HepG2 (cell line): ENCODE measurements around the gene C1orf115. TPM values are rescaled to one million over a fixed set of nuclear protein-coding genes. Genes with fewer than 3 reads are reported as not detected.

ENCODE experiments used
- ATF6 ChIP-seq: sonication (generic); formaldehyde crosslinking; conservative IDR thresholded peaks from 2 replicates; pipeline ENCODE4 v1.4.0; 2020; ENCODE audit warnings: missing genetic modification reagents
- CHCHD3 ChIP-seq: sonication (generic); formaldehyde crosslinking; IDR thresholded peaks from 2 replicates; pipeline ENCODE4 v1.8.0; 2022; ENCODE audit warnings: mild to moderate bottlenecking, missing genetic modification reagents, moderate library complexity
- CREB1 ChIP-seq, 2 experiments: fragments of 450-650 bp in 1 of 2; IDR thresholded peaks; 2 replicates each; pipeline ENCODE4 v1.6.1; 2016 to 2017; ENCODE audit warnings: control low read depth in 1 of 2, mild to moderate bottlenecking in 1 of 2, missing compliant biosample characterization in 1 of 2, missing genetic modification characterization in 1 of 2
- E2F2 ChIP-seq: sonication (generic); formaldehyde crosslinking; IDR thresholded peaks from 2 replicates; pipeline ENCODE4 v1.4.0; 2020; ENCODE audit warnings: missing genetic modification reagents, borderline replicate concordance
- E2F5 ChIP-seq: sonication (generic); formaldehyde crosslinking; conservative IDR thresholded peaks from 2 replicates; pipeline ENCODE4 v1.4.0; 2020; ENCODE audit warnings: missing genetic modification reagents
- FOSL1 ChIP-seq: sonication (generic); formaldehyde crosslinking; IDR thresholded peaks from 2 replicates; pipeline ENCODE4 v1.9.0; 2021; ENCODE audit warnings: missing genetic modification reagents, borderline replicate concordance
- KAT8 ChIP-seq: IDR thresholded peaks from 2 replicates; pipeline ENCODE4 v1.6.1; 2016; ENCODE audit warnings: missing genetic modification reagents, missing compliant biosample characterization
- MAF1 ChIP-seq: sonication (generic); formaldehyde crosslinking; IDR thresholded peaks from 2 replicates; pipeline ENCODE4 v1.5.0; 2020; ENCODE audit warnings: missing genetic modification reagents, borderline replicate concordance
- REL ChIP-seq: sonication (generic); formaldehyde crosslinking; conservative IDR thresholded peaks from 2 replicates; pipeline ENCODE4 v1.8.0; 2022; ENCODE audit warnings: mild to moderate bottlenecking, missing genetic modification reagents, moderate library complexity
- TBP ChIP-seq: sonication (generic); formaldehyde crosslinking; IDR thresholded peaks from 2 replicates; pipeline ENCODE4 v1.5.0; 2020; ENCODE audit warnings: missing genetic modification reagents
- TBX3 ChIP-seq: fragments of 450-650 bp; IDR thresholded peaks from 2 replicates; pipeline ENCODE4 v1.6.1; 2017; ENCODE audit warnings: antibody characterized with exemption, mild to moderate bottlenecking, inconsistent platforms, borderline replicate concordance
- ZBTB8A ChIP-seq: sonication (generic); formaldehyde crosslinking; IDR thresholded peaks from 2 replicates; pipeline ENCODE4 v1.4.0; 2020; ENCODE audit warnings: mild to moderate bottlenecking, low read depth, missing genetic modification reagents, borderline replicate concordance
- ZMYM4 ChIP-seq: sonication (generic); formaldehyde crosslinking; IDR thresholded peaks from 2 replicates; pipeline ENCODE4 v1.8.1; 2023; ENCODE audit warnings: mild to moderate bottlenecking, missing genetic modification reagents
- ZNF432 ChIP-seq: sonication (generic); formaldehyde crosslinking; IDR thresholded peaks from 2 replicates; pipeline ENCODE4 v1.5.0; 2020; ENCODE audit warnings: missing genetic modification reagents, mild to moderate bottlenecking, borderline replicate concordance
- ZNF770 ChIP-seq: sonication (generic); formaldehyde crosslinking; IDR thresholded peaks from 2 replicates; pipeline ENCODE4 v1.5.0; 2020; ENCODE audit warnings: mild to moderate bottlenecking, missing genetic modification reagents
- ZNF781 ChIP-seq: sonication (generic); formaldehyde crosslinking; IDR thresholded peaks from 2 replicates; pipeline ENCODE4 v1.5.1; 2020; ENCODE audit warnings: borderline replicate concordance, mild to moderate bottlenecking, missing genetic modification reagents; ENCODE audit errors: not compliant biosample characterization
- polyA plus RNA-seq, 8 experiments: library from polyadenylated mRNA; depleted of rRNA in 3 of 8; stranded (reverse) in 7 of 8; unstranded in 1 of 8; fragments of >200 nt; fragmentation: Illumina TruSeq in 4 of 8; extraction: Trizol in 4 of 8; gene quantifications; 2 replicates each; pipeline versions ENCODE4 v1.2.1 to v1.2.3, GENCODE V29; 2011 to 2016; ENCODE audit warnings: low read depth in 4 of 8, missing spikeins in 1 of 8, mixed read lengths in 1 of 8; ENCODE audit not compliant: insufficient read depth in 1 of 8
- total RNA-seq, 5 experiments: library from RNA; depleted of rRNA; stranded (reverse); fragments of >200 nt; fragmentation: Illumina TruSeq; extraction: Trizol; gene quantifications; 2 replicates each; pipeline ENCODE4 v1.2.3, GENCODE V29; 2016; ENCODE audit warnings: low read depth in 1 of 5
- TF ChIP-seq, protein P1 (sequence below): sonication (generic); formaldehyde crosslinking; IDR thresholded peaks from 2 replicates; pipeline ENCODE4 v1.4.0; 2020; ENCODE audit warnings: missing genetic modification reagents
- TF ChIP-seq, protein P2 (sequence below): sonication (generic); formaldehyde crosslinking; IDR thresholded peaks from 2 replicates; pipeline ENCODE4 v1.8.0; 2023; ENCODE audit warnings: mild to moderate bottlenecking, missing genetic modification reagents

C1orf115 gene
- total and polyA plus RNA-seq, 2 of the 13 experiments (the other 11 are each of a cell fraction or from before 2014, with no cell fraction given) = 25.2 to 85.9 TPM

GRCh38 chr1:220690140-220691052 lies at the start of gene C1orf115 (continued):
- TF ChIP-seq, protein P1, sequence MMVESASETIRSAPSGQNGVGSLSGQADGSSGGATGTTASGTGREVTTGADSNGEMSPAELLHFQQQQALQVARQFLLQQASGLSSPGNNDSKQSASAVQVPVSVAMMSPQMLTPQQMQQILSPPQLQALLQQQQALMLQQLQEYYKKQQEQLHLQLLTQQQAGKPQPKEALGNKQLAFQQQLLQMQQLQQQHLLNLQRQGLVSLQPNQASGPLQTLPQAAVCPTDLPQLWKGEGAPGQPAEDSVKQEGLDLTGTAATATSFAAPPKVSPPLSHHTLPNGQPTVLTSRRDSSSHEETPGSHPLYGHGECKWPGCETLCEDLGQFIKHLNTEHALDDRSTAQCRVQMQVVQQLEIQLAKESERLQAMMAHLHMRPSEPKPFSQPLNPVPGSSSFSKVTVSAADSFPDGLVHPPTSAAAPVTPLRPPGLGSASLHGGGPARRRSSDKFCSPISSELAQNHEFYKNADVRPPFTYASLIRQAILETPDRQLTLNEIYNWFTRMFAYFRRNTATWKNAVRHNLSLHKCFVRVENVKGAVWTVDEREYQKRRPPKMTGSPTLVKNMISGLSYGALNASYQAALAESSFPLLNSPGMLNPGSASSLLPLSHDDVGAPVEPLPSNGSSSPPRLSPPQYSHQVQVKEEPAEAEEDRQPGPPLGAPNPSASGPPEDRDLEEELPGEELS (CRISPR knock-in tag) = peak; percentile 51; the same call in 1 of the 2 replicates
- TF ChIP-seq, protein P2, sequence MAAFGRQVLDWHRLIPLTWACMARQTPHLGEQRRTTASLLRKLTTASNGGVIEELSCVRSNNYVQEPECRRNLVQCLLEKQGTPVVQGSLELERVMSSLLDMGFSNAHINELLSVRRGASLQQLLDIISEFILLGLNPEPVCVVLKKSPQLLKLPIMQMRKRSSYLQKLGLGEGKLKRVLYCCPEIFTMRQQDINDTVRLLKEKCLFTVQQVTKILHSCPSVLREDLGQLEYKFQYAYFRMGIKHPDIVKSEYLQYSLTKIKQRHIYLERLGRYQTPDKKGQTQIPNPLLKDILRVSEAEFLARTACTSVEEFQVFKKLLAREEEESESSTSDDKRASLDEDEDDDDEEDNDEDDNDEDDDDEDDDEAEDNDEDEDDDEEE = no peak; the same call in 1 of the 2 replicates
- TF ChIP-seq ATF6 (CRISPR knock-in tag) (no peak), KAT8 (CRISPR knock-in tag) (peak; percentile 81; the same call in 1 of the 2 replicates), FOSL1 (CRISPR knock-in tag) (no peak), ZNF781 (CRISPR knock-in tag) (no peak), ZBTB8A (CRISPR knock-in tag) (no peak), ZNF770 (peak; percentile 57; the same call in 1 of the 2 replicates), MAF1 (no peak), CREB1 (IDR thresholded peaks at IDR 0.05) (no peak), CREB1 (CRISPR knock-in tag; IDR thresholded peaks at IDR 0.05) (no peak), CHCHD3 (CRISPR knock-in tag) (no peak; the same call in 1 of the 2 replicates), REL (peak; percentile 93), TBX3 (no peak), ZMYM4 (CRISPR knock-in tag) (peak; percentile 93), ZNF432 (CRISPR knock-in tag) (no peak), E2F5 (CRISPR knock-in tag) (no peak), TBP (no peak), E2F2 (CRISPR knock-in tag) (no peak)
